HL-60 (cell line): Measurements from ENCODE around the gene AP2A2.

Source experiments
- GABPA ChIP-seq: IDR thresholded peaks from 2 replicates; pipeline ENCODE4 v1.6.1; 2012; ENCODE audit warnings: low read depth
- POLR2AphosphoS5 ChIP-seq: IDR thresholded peaks from 2 replicates; pipeline ENCODE4 v1.6.1; 2012; ENCODE audit warnings: low read depth
- TF ChIP-seq, protein P1 (sequence below): IDR thresholded peaks from one replicate; pipeline ENCODE4 v1.5.1; 2011; ENCODE audit warnings: low read length, control low read depth, inconsistent platforms; ENCODE audit not compliant: insufficient read depth
- TF ChIP-seq, protein P2 (sequence below): IDR thresholded peaks from 2 replicates; pipeline ENCODE4 v1.6.1; 2012; ENCODE audit warnings: low read depth; ENCODE audit not compliant: insufficient replicate concordance

DNA sequence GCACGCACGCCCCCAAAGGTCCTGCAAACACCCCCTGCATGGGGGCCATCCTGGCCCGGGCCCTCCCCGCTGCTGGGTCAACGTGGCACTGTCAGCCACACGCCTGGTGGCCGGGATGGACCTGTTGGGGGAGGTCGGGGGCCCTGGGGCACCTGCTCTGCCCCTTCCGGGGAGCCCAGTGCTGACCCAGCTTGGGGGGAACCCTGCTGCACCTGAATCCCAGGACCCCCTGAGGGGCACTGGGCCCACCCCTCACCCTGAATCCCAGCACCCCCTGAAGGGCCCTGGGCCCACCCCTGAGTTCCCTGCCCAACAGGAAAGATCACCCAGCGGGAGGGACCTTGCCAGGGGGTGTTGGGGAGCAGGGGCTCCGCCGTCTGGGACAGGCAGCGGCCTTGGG lies 111.3 kb downstream of the AP2A2 start:
- TF ChIP-seq POLR2AphosphoS5 (no peak), GABPA (no peak)
- TF ChIP-seq, protein P1, sequence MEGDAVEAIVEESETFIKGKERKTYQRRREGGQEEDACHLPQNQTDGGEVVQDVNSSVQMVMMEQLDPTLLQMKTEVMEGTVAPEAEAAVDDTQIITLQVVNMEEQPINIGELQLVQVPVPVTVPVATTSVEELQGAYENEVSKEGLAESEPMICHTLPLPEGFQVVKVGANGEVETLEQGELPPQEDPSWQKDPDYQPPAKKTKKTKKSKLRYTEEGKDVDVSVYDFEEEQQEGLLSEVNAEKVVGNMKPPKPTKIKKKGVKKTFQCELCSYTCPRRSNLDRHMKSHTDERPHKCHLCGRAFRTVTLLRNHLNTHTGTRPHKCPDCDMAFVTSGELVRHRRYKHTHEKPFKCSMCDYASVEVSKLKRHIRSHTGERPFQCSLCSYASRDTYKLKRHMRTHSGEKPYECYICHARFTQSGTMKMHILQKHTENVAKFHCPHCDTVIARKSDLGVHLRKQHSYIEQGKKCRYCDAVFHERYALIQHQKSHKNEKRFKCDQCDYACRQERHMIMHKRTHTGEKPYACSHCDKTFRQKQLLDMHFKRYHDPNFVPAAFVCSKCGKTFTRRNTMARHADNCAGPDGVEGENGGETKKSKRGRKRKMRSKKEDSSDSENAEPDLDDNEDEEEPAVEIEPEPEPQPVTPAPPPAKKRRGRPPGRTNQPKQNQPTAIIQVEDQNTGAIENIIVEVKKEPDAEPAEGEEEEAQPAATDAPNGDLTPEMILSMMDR = no peak
- TF ChIP-seq, protein P2, sequence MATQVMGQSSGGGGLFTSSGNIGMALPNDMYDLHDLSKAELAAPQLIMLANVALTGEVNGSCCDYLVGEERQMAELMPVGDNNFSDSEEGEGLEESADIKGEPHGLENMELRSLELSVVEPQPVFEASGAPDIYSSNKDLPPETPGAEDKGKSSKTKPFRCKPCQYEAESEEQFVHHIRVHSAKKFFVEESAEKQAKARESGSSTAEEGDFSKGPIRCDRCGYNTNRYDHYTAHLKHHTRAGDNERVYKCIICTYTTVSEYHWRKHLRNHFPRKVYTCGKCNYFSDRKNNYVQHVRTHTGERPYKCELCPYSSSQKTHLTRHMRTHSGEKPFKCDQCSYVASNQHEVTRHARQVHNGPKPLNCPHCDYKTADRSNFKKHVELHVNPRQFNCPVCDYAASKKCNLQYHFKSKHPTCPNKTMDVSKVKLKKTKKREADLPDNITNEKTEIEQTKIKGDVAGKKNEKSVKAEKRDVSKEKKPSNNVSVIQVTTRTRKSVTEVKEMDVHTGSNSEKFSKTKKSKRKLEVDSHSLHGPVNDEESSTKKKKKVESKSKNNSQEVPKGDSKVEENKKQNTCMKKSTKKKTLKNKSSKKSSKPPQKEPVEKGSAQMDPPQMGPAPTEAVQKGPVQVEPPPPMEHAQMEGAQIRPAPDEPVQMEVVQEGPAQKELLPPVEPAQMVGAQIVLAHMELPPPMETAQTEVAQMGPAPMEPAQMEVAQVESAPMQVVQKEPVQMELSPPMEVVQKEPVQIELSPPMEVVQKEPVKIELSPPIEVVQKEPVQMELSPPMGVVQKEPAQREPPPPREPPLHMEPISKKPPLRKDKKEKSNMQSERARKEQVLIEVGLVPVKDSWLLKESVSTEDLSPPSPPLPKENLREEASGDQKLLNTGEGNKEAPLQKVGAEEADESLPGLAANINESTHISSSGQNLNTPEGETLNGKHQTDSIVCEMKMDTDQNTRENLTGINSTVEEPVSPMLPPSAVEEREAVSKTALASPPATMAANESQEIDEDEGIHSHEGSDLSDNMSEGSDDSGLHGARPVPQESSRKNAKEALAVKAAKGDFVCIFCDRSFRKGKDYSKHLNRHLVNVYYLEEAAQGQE = no peak
